Measurements from ENCODE around the gene DNAJA4. TPM values are rescaled to one million over a fixed set of nuclear protein-coding genes. Genes with fewer than 3 reads are reported as not detected.

Gene DNAJA4
- polyA plus RNA-seq, 1 donor from 2014 or later, result 0.66 TPM

GRCh38 chr15:78265752-78266224 lies 1.4 kb downstream of the DNAJA4 start:
- H3F3A ChIP-seq (ENCODE audit: insufficient read depth, low read length, poor library complexity, severe bottlenecking), result no peaks in the 10 kb centered on the region
- no peaks in the 10 kb centered on the region for H3K36me3 ChIP-seq (ENCODE audit: insufficient read depth, low read length)
- H3K9me2 ChIP-seq (ENCODE audit: insufficient read depth, low read length), result no peaks in the 10 kb centered on the region
- H2AFZ ChIP-seq (ENCODE audit: low read depth, low read length), result no peak overlapping the region
- H3K27me3 ChIP-seq (ENCODE audit: insufficient read depth, low read depth, low read length), result peaks cover 18% of the 10 kb centered on the region
- H4K20me1 ChIP-seq (ENCODE audit: insufficient read depth), result no peaks in the 10 kb centered on the region
- H3K9me3 ChIP-seq (ENCODE audit: low read length), result no peaks in the 10 kb centered on the region
- no peak overlapping the region for H3K4me2 ChIP-seq (ENCODE audit: low read length)
- H3K27ac ChIP-seq (ENCODE audit: low read length), result no peak overlapping the region
- no peak overlapping the region for H3K9ac ChIP-seq (ENCODE audit: low read length)
- H3K79me2 ChIP-seq (replicated peaks; ENCODE audit: insufficient read depth, low read length), result no peaks in the 10 kb centered on the region
- TF ChIP-seq SMC3 (conservative IDR thresholded peaks at IDR 0.05; ENCODE audit: poor library complexity) (no peak), CTCF (IDR thresholded peaks at IDR 0.05; ENCODE audit: poor library complexity, severe bottlenecking) (no peak), EP300 (conservative IDR thresholded peaks at IDR 0.05; ENCODE audit: poor library complexity, severe bottlenecking) (no peak), POLR2AphosphoS5 (IDR thresholded peaks at IDR 0.05) (no peak), RAD21 (conservative IDR thresholded peaks at IDR 0.05) (no peak), TAF1 (IDR thresholded peaks at IDR 0.05; ENCODE audit: low read depth) (no peak)
- no peak overlapping the region for H3K4me3 ChIP-seq (ENCODE audit: low read length)

DNA sequence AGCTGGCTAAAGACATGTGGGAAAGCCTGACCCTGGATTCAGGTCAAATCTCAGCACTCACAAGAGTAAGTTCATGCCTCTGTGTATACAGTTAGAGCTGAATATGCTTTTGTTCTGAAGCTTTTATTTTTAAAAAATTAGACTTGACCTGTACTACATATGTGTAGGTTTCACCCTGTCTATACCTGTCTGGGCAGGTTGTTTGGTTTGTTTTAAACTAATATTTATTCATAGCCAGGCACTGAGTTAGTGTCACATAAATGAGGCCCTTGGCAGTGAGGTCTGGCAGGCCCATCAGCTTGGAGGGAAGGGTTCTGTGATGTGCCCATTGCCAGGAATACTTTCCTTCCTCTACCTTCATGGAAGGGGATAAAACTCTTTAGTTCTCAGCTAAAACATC lies 1.9 kb downstream of the DNAJA4 start:
- no peak for TF ChIP-seq CTCF (IDR thresholded peaks at IDR 0.05; ENCODE audit: poor library complexity, severe bottlenecking)
- no peak for TF ChIP-seq SMC3 (conservative IDR thresholded peaks at IDR 0.05; ENCODE audit: poor library complexity)
- no peak for TF ChIP-seq POLR2AphosphoS5 (IDR thresholded peaks at IDR 0.05)
- no peak for TF ChIP-seq TAF1 (IDR thresholded peaks at IDR 0.05; ENCODE audit: low read depth)
- TF ChIP-seq, protein P1, sequence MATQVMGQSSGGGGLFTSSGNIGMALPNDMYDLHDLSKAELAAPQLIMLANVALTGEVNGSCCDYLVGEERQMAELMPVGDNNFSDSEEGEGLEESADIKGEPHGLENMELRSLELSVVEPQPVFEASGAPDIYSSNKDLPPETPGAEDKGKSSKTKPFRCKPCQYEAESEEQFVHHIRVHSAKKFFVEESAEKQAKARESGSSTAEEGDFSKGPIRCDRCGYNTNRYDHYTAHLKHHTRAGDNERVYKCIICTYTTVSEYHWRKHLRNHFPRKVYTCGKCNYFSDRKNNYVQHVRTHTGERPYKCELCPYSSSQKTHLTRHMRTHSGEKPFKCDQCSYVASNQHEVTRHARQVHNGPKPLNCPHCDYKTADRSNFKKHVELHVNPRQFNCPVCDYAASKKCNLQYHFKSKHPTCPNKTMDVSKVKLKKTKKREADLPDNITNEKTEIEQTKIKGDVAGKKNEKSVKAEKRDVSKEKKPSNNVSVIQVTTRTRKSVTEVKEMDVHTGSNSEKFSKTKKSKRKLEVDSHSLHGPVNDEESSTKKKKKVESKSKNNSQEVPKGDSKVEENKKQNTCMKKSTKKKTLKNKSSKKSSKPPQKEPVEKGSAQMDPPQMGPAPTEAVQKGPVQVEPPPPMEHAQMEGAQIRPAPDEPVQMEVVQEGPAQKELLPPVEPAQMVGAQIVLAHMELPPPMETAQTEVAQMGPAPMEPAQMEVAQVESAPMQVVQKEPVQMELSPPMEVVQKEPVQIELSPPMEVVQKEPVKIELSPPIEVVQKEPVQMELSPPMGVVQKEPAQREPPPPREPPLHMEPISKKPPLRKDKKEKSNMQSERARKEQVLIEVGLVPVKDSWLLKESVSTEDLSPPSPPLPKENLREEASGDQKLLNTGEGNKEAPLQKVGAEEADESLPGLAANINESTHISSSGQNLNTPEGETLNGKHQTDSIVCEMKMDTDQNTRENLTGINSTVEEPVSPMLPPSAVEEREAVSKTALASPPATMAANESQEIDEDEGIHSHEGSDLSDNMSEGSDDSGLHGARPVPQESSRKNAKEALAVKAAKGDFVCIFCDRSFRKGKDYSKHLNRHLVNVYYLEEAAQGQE (IDR thresholded peaks at IDR 0.05; ENCODE audit: borderline replicate concordance), result no peak
- no peak for TF ChIP-seq EZH2 (IDR thresholded peaks at IDR 0.05; ENCODE audit: borderline replicate concordance, insufficient read depth, low read length, poor library complexity, severe bottlenecking)
- no peak for TF ChIP-seq MXI1 (conservative IDR thresholded peaks at IDR 0.05; ENCODE audit: poor library complexity, severe bottlenecking)
- TF ChIP-seq RAD21 (conservative IDR thresholded peaks at IDR 0.05), result no peak
- TF ChIP-seq EP300 (conservative IDR thresholded peaks at IDR 0.05; ENCODE audit: poor library complexity, severe bottlenecking), result no peak
- Histone ChIP-seq H3F3A (ENCODE audit: insufficient read depth, low read length, poor library complexity, severe bottlenecking) (no peaks in the 10 kb centered on the region), H2AFZ (ENCODE audit: low read depth, low read length) (no peak overlapping the region), H3K36me3 (ENCODE audit: insufficient read depth, low read length) (no peaks in the 10 kb centered on the region), H3K79me2 (replicated peaks; ENCODE audit: insufficient read depth, low read length) (no peaks in the 10 kb centered on the region), H3K4me3 (ENCODE audit: low read length) (no peak overlapping the region), H3K4me2 (ENCODE audit: low read length) (no peak overlapping the region), H3K9me2 (ENCODE audit: insufficient read depth, low read length) (no peaks in the 10 kb centered on the region), H3K9me3 (ENCODE audit: low read length) (no peaks in the 10 kb centered on the region), H3K27me3 (ENCODE audit: insufficient read depth, low read depth, low read length) (peaks cover 18% of the 10 kb centered on the region), H3K9ac (ENCODE audit: low read length) (no peak overlapping the region), H3K27ac (ENCODE audit: low read length) (no peak overlapping the region), H4K20me1 (ENCODE audit: insufficient read depth) (no peaks in the 10 kb centered on the region)

Data from neural cell (in vitro differentiated cells).